ENCODE measurements around the gene NR6A1.

NR6A1 gene

DNA sequence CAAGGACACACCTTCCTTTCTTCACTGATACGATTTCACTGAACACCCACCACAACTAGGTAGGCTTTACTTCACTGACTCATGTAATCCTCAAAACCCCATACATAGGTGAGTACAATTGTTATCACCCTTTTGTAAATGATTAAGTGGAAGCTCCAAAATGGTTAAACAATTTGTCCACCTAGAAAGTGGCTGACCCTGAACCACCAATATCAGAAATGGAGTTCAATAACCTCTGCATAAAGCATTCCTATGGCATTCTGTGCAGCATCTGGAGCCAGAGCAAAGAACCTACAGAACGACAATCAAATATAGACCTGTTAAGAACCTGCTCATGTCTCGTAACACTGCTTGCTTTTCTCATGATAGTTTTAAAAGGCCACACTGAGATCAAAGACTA is 213.2 kb downstream of the NR6A1 start:
- DNase-seq (ENCODE audit: low read depth): no peak
- TF ChIP-seq CTCF (IDR thresholded peaks at IDR 0.05; ENCODE audit: control insufficient read depth, extremely low read depth, insufficient read depth): no peak
- no peak overlapping the region for H3K4me3 ChIP-seq (ENCODE audit: low read depth, low read length)

- no peak overlapping the region for H3K4me3 ChIP-seq (ENCODE audit: low read depth, low read length)
- no peak for DNase-seq (ENCODE audit: low read depth)
- no peak for TF ChIP-seq CTCF (IDR thresholded peaks at IDR 0.05; ENCODE audit: control insufficient read depth, extremely low read depth, insufficient read depth)
Measured at GRCh38 chr9:124555043-124555442, 216.1 kb downstream of the NR6A1 start.

DNA sequence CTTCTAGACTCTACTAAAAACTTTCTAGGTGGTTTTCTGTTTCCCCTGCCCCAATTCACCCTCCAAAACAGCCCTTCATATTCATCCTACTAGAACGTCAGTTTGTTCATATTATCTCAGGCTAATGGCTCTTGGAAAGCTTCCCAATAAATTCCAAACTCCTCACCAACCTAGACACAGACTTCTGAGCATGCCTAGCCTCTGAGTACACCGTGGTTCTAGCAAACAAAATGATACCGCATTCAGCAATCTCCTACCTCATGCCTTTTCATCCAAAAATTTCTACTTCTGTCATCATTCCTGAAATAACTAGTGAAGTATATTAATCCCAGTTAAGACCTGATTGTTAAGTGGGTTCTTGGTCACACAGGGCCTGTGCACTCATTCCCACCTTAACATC is 217.4 kb downstream of the NR6A1 start:
- TF ChIP-seq CTCF (IDR thresholded peaks at IDR 0.05; ENCODE audit: control insufficient read depth, extremely low read depth, insufficient read depth): no peak
- H3K4me3 ChIP-seq (ENCODE audit: low read depth, low read length): no peak overlapping the region
- no peak for DNase-seq (ENCODE audit: low read depth)

GRCh38 chr9:124552273-124552605 is 218.9 kb downstream of the NR6A1 start:
- no peak for DNase-seq (ENCODE audit: low read depth)
- no peak overlapping the region for H3K4me3 ChIP-seq (ENCODE audit: low read depth, low read length)
- TF ChIP-seq CTCF (IDR thresholded peaks at IDR 0.05; ENCODE audit: control insufficient read depth, extremely low read depth, insufficient read depth): no peak

GRCh38 chr9:124551472-124552272 is 219.4 kb downstream of the NR6A1 start:
- peak; percentile 94 for TF ChIP-seq CTCF (IDR thresholded peaks at IDR 0.05; ENCODE audit: control insufficient read depth, extremely low read depth, insufficient read depth)
- peak; percentile 19 for DNase-seq (ENCODE audit: low read depth)
- no peak overlapping the region for H3K4me3 ChIP-seq (ENCODE audit: low read depth, low read length)

DNA sequence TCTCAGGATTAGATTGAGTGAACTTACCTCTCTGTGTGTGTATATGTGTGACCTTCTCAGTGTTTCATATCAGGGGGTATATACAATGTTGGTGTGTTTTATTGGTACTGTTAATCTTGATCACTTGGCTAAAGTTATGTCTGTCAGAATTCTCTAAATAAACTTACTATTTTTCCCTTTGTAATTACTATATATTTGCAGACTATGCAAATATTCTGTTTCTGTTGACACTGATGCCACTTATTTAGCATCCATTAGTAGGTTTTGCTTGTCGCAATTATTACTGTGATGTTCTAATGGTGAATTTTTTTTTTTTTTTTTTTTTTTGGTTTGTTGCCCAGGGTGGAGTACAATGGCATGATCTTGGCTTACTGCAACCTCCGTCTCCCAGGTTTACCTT is 221.0 kb downstream of the NR6A1 start:
- H3K4me3 ChIP-seq (ENCODE audit: low read depth, low read length): no peak overlapping the region
- no peak for TF ChIP-seq CTCF (IDR thresholded peaks at IDR 0.05; ENCODE audit: control insufficient read depth, extremely low read depth, insufficient read depth)
- no peak for DNase-seq (ENCODE audit: low read depth)

DNA sequence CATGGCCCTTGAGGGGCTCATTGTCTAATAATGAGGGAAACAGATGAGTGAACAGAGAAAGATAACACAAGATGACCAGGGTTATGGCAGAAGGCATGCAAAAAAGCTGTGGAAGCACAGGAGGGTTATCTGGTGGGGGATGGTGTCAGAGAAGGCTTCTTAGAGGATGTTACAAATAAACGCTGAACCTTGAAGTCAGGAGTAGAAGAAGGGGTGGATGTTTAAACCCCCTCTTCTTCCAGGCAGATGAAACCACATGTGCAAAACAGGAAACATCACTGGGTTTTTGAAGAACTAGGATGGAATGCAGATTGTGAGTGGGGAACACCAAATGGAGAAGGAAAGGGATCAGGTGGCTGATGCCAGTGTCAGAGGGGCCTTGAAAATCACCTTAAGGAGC is 222.1 kb downstream of the NR6A1 start:
- TF ChIP-seq CTCF (IDR thresholded peaks at IDR 0.05; ENCODE audit: control insufficient read depth, extremely low read depth, insufficient read depth): no peak
- H3K4me3 ChIP-seq (ENCODE audit: low read depth, low read length): no peak overlapping the region
- DNase-seq (ENCODE audit: low read depth): no peak

Data from LNCaP clone FGC (cell line).